ENCODE results near the gene CMTM2. TPM values are rescaled to one million over a fixed set of nuclear protein-coding genes. Genes with fewer than 3 reads are reported as not detected.
"Not testable (repeated sequence)": the region's sequence is repeated elsewhere in the genome, so short reads cannot be mapped to it uniquely, and the experiment has no call there.

The CMTM2 gene
- total and polyA plus RNA-seq, 12 donors: 0.17 to 0.80 (median 0.55) TPM; not detected in 9

- no peak overlapping the region for H3K27ac ChIP-seq
- H3K27me3 ChIP-seq: no peaks in the 10 kb centered on the region
- H3K9me3 ChIP-seq (replicated peaks in 1 of 3): no peaks in the 10 kb centered on the region
- no peak overlapping the region for H3K4me3 ChIP-seq
- no peaks in the 10 kb centered on the region for H3K4me1 ChIP-seq (replicated peaks in 1 of 2)
- no peak for TF ChIP-seq CTCF (IDR thresholded peaks at IDR 0.05)
- no peak for TF ChIP-seq POLR2A (IDR thresholded peaks at IDR 0.05)
- WGBS, 4 donors: 88 to 97% (median 93%) methylated on average over 2 of the region's 2 CpGs
- no peak for DNase-seq
- intact Hi-C loops (cut with DNase I): no loop called here
- H3K36me3 ChIP-seq (replicated peaks in 1 of 2): peaks cover 0 to 30% of the 10 kb centered on the region in 2 donors
These were observed 16.3 kb upstream of the CMTM2 start for GRCh38 chr16:66562986-66563385.

GRCh38 chr16:66563574-66564334, 15.5 kb upstream of the CMTM2 start:
- no peak for DNase-seq
- H3K27me3 ChIP-seq: no peaks in the 10 kb centered on the region
- H3K9me3 ChIP-seq (replicated peaks in 1 of 3): no peaks in the 10 kb centered on the region
- 89 to 95% (median 90%) methylated on average over 2 of the region's 2 CpGs for WGBS, 4 donors
- no peak for TF ChIP-seq POLR2A (IDR thresholded peaks at IDR 0.05)
- peaks cover 0 to 2% of the 10 kb centered on the region in 2 donors for H3K4me1 ChIP-seq (replicated peaks in 1 of 2)
- H3K4me3 ChIP-seq: no peak overlapping the region
- no peak overlapping the region for H3K27ac ChIP-seq
- intact Hi-C loops (cut with DNase I): no loop called here
- H3K36me3 ChIP-seq (replicated peaks in 1 of 2): peaks cover 0 to 23% of the 10 kb centered on the region in 2 donors

- TF ChIP-seq CTCF (IDR thresholded peaks at IDR 0.05) (no peak), POLR2A (IDR thresholded peaks at IDR 0.05) (no peak)
- 94 to 97% (median 96%) methylated on average over 41 to 54 of the region's 54 CpGs for WGBS, 4 donors
- no peak for DNase-seq
- Histone ChIP-seq H3K27ac (no peak within 1 kb of the TSS), H3K9me3 (replicated peaks in 1 of 3) (no peaks in the 10 kb centered on the region), H3K4me1 (replicated peaks in 1 of 2) (peaks cover 0 to 12% of the 10 kb centered on the region in 2 donors), H3K27me3 (no peaks in the 10 kb centered on the region), H3K36me3 (replicated peaks in 1 of 2) (peaks cover 0 to 20% of the 10 kb centered on the region in 2 donors), H3K4me3 (no peak within 1 kb of the TSS)
- intact Hi-C loops (cut with DNase I): no loop called here
These were observed 13.0 kb upstream of the CMTM2 start, which contains the start of gene CMTM1 for GRCh38 chr16:66566051-66566901. Gene CMTM1, plus strand, starts transcription at chr16:66566439. Its CDS starts 75 bp downstream, at chr16:66566514.

- Histone ChIP-seq H3K4me1 (replicated peaks in 1 of 2) (peaks cover 0 to 12% of the 10 kb centered on the region in 2 donors), H3K36me3 (replicated peaks in 1 of 2) (peaks cover 0 to 20% of the 10 kb centered on the region in 2 donors)
- DNase-seq; H3K27ac ChIP-seq; H3K27me3 ChIP-seq; H3K9me3 ChIP-seq (replicated peaks in 1 of 3); H3K4me3 ChIP-seq; intact Hi-C loops (cut with DNase I): not testable (repeated sequence)
- WGBS, 4 donors: 93 to 100% (median 95%) methylated on average over 3 of the region's 3 CpGs
These were observed 12.0 kb upstream of the CMTM2 start for GRCh38 chr16:66567270-66567669.

GRCh38 chr16:66568355-66568754, 10.9 kb upstream of the CMTM2 start:
- intact Hi-C loops (cut with DNase I): no loop called here
- TF ChIP-seq POLR2A (IDR thresholded peaks at IDR 0.05) (no peak), CTCF (IDR thresholded peaks at IDR 0.05) (no peak)
- 89 to 96% (median 91%) methylated on average over 2 of the region's 2 CpGs for WGBS, 4 donors

More at GRCh38 chr16:66568355-66568754, 10.9 kb upstream of the CMTM2 start:
- H3K4me1 ChIP-seq (replicated peaks in 1 of 2): peaks cover 0 to 12% of the 10 kb centered on the region in 2 donors
- no peak overlapping the region for H3K4me3 ChIP-seq
- no peak for DNase-seq
- H3K36me3 ChIP-seq (replicated peaks in 1 of 2): peaks cover 0 to 20% of the 10 kb centered on the region in 2 donors
- no peak overlapping the region for H3K27ac ChIP-seq
- no peaks in the 10 kb centered on the region for H3K27me3 ChIP-seq
- no peaks in the 10 kb centered on the region for H3K9me3 ChIP-seq (replicated peaks in 1 of 3)
